ENCODE measurements around the gene CHMP4A.
A peak's percentile ranks its signal among the peaks of the same experiment; 100 is the strongest.

The CHMP4A gene

DNA sequence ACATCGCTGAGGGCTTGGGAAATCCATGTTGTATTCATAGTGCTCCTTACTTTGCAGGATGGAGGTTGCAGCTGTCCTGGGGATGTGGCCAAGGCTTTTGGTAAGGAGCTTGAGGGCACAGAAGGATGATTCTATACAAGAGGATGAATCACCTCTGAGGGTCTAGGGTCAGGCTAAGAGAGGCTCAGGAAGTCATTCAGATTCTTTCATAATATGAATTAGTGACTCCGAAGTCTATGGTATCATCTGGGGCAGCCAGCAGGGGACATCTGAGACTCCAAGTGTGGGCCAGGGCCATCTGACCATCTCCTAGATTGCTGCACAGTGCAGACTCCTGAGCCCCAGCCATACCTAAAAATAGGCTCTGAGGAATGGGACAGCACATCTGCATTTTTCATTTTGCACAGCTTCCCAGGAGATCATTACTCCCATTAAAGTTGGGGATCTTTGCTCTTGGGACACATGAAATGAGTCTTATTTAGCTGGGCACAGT, 24.2 kb upstream of the CHMP4A start:
- Histone ChIP-seq H3K27ac (ENCODE audit: poor library complexity, severe bottlenecking) (peak overlapping the region; percentile 18), H3K4me1 (ENCODE audit: insufficient read depth, poor library complexity, severe bottlenecking) (peaks cover 24% of the 10 kb centered on the region), H3K4me3 (ENCODE audit: severe bottlenecking) (no peak overlapping the region), H3K27me3 (ENCODE audit: insufficient read depth, poor library complexity, severe bottlenecking) (no peaks in the 10 kb centered on the region), H3K9me3 (ENCODE audit: severe bottlenecking) (no peaks in the 10 kb centered on the region), H3K36me3 (ENCODE audit: low read depth) (peaks cover 83% of the 10 kb centered on the region)
- DNase-seq (ENCODE audit: low spot score), result no peak
- no peak for ATAC-seq (ENCODE audit: low read depth)
- TF ChIP-seq, protein P1, sequence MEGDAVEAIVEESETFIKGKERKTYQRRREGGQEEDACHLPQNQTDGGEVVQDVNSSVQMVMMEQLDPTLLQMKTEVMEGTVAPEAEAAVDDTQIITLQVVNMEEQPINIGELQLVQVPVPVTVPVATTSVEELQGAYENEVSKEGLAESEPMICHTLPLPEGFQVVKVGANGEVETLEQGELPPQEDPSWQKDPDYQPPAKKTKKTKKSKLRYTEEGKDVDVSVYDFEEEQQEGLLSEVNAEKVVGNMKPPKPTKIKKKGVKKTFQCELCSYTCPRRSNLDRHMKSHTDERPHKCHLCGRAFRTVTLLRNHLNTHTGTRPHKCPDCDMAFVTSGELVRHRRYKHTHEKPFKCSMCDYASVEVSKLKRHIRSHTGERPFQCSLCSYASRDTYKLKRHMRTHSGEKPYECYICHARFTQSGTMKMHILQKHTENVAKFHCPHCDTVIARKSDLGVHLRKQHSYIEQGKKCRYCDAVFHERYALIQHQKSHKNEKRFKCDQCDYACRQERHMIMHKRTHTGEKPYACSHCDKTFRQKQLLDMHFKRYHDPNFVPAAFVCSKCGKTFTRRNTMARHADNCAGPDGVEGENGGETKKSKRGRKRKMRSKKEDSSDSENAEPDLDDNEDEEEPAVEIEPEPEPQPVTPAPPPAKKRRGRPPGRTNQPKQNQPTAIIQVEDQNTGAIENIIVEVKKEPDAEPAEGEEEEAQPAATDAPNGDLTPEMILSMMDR (IDR thresholded peaks at IDR 0.05; ENCODE audit: poor library complexity, severe bottlenecking), result no peak

DNA sequence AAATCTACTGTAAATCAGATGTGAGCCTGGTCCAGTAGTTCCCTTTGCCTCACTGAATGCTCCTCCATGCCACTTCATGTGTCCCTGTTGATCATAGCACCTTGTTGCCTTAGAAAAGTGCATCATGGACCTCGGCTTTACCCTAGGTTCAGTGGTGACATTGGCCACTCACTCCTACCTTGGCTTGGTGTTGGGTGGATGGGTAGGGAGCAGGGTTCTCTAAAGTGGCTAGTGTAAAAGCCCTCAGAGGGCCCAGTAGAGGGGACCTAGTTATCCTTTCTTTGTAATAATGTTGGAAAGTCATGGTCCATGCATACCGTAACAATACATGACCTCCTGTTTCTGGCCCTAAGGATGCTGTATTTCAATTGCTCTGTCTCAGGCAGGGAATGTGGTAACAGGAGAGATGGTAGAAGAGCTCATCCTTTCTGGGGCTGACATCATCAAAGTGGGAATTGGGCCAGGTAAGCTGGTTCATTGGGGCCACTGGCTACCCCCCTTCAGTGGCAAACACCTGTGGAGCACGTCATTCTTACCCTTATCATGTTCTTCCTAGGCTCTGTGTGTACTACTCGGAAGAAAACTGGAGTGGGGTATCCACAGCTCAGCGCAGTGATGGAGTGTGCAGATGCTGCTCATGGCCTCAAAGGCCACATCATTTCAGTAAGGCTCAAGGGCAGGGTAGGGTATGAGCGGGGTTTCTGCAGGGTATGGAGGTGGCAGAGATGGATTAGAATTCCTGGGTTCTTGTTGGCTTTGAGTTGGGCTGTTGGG, 23.6 kb upstream of the CHMP4A start:
- TF ChIP-seq, protein P1 (IDR thresholded peaks at IDR 0.05; ENCODE audit: poor library complexity, severe bottlenecking), result no peak
- peaks cover 24% of the 10 kb centered on the region for H3K4me1 ChIP-seq (ENCODE audit: insufficient read depth, poor library complexity, severe bottlenecking)
- no peaks in the 10 kb centered on the region for H3K27me3 ChIP-seq (ENCODE audit: insufficient read depth, poor library complexity, severe bottlenecking)
- no peak overlapping the region for H3K27ac ChIP-seq (ENCODE audit: poor library complexity, severe bottlenecking)
- ATAC-seq (ENCODE audit: low read depth), result no peak
- peaks cover 83% of the 10 kb centered on the region for H3K36me3 ChIP-seq (ENCODE audit: low read depth)
- no peaks in the 10 kb centered on the region for H3K9me3 ChIP-seq (ENCODE audit: severe bottlenecking)
- DNase-seq (ENCODE audit: low spot score), result no peak
- H3K4me3 ChIP-seq (ENCODE audit: severe bottlenecking), result no peak overlapping the region

DNA sequence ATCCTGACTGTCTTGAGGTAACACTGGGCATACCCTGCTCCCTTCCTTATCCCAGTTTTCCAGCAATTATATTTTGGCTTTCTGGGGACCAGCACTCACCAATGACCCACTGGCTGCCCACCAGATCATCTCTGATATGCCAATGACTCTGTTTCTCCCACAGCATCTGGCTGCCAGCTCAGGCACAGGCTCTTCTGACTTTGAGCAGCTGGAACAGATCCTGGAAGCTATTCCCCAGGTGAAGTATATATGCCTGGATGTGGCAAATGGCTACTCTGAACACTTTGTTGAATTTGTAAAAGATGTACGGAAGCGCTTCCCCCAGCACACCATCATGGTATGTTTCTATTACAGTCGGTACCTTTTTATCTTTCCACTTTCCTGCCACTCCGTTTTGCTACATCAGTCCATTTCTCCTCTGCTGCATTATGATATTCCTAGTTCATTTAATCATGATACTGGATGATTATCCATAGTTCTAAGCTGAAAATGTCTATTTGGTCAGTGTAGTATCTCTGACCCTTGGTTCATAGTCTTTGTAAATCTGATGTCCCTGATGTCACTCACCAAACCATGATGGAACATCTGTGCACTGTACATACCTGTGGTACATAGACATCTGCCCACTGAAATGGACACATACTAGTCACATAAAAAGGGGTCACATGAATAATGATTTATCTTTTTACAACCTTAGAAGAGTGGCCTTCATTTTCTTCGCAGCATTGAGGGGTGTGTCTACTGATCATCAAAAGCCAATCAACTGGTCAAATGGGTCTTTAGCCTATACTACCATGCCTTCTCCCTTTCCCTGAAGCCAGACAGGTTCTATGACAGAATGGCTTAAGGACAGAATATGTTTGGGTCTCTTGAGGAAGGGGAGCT, 22.8 kb upstream of the CHMP4A start:
- no peak overlapping the region for H3K4me3 ChIP-seq (ENCODE audit: severe bottlenecking)
- H3K27me3 ChIP-seq (ENCODE audit: insufficient read depth, poor library complexity, severe bottlenecking), result no peaks in the 10 kb centered on the region
- peaks cover 79% of the 10 kb centered on the region for H3K36me3 ChIP-seq (ENCODE audit: low read depth)
- ATAC-seq (ENCODE audit: low read depth), result no peak
- peaks cover 23% of the 10 kb centered on the region for H3K4me1 ChIP-seq (ENCODE audit: insufficient read depth, poor library complexity, severe bottlenecking)
- no peaks in the 10 kb centered on the region for H3K9me3 ChIP-seq (ENCODE audit: severe bottlenecking)
- no peak overlapping the region for H3K27ac ChIP-seq (ENCODE audit: poor library complexity, severe bottlenecking)
- TF ChIP-seq, protein P1 (IDR thresholded peaks at IDR 0.05; ENCODE audit: poor library complexity, severe bottlenecking), result no peak
- no peak for DNase-seq (ENCODE audit: low spot score)

DNA sequence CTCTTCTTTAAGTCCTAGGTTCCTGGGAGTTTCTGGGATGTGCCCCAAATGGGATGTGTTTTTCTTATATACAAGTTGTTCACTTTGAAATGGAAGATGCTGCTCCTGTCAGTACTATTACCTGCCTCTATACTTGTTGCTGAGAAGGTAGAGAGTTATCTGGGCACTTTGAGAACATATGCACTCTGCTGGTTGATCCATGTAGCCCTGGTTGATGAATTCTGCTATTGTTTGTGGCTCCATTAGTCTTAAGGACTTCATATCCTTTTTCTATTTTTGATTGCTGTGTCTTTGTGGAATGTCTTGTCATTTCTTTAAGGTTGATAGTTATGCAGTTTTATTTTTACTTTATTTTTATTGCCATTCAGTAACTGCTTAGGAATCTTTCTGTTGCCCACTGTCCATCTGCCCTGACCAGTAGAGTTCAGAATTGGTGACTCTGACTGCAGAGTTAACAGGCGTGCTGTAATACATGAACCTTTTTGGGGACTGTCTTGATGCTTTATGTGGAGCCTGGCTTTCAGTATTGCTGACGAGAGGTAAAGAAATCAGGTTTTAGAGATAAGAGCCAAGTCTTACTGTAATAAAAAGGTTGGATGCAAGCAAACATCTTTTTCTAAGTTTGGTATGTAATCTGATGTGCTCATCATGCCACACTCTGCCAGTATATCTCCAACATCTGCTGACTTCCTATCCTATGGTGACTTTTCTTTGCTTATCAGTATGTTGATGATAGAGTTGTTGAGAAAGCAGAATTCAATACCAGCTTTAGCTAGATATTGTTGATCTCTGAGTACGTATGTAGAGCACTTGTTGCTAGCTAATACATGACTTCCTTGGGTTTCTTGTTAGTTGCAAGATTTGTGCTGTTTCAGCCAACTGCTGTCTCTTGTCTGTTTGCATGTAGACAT, 21.1 kb upstream of the CHMP4A start:
- TF ChIP-seq, protein P1 (IDR thresholded peaks at IDR 0.05; ENCODE audit: poor library complexity, severe bottlenecking), result no peak
- no peak overlapping the region for H3K27ac ChIP-seq (ENCODE audit: poor library complexity, severe bottlenecking)
- no peak for DNase-seq (ENCODE audit: low spot score)
- H3K4me1 ChIP-seq (ENCODE audit: insufficient read depth, poor library complexity, severe bottlenecking), result peaks cover 20% of the 10 kb centered on the region
- no peak overlapping the region for H3K4me3 ChIP-seq (ENCODE audit: severe bottlenecking)
- H3K9me3 ChIP-seq (ENCODE audit: severe bottlenecking), result no peaks in the 10 kb centered on the region
- H3K36me3 ChIP-seq (ENCODE audit: low read depth), result peaks cover 71% of the 10 kb centered on the region
- no peak for ATAC-seq (ENCODE audit: low read depth)
- H3K27me3 ChIP-seq (ENCODE audit: insufficient read depth, poor library complexity, severe bottlenecking), result no peaks in the 10 kb centered on the region
